Testis (tissue), 3 donors: Measurements from ENCODE around the gene MAPRE2. TPM values are rescaled to one million over a fixed set of nuclear protein-coding genes. Genes with fewer than 3 reads are reported as not detected.

ENCODE experiments used
- DNase-seq: peaks from one replicate; pipeline ENCODE4 v3.0.0-alpha.2; 2019
- H3K27ac ChIP-seq, 2 donors: fragments of 200-600 bp; sonication (generic); one replicate each; pipeline ENCODE4 v1.5.1; 2019
- H3K27me3 ChIP-seq: fragments of 200-600 bp; sonication (generic); one replicate; pipeline ENCODE4 v1.5.1; 2019
- H3K36me3 ChIP-seq: fragments of 200-600 bp; sonication (generic); one replicate; pipeline ENCODE4 v1.5.1; 2017; ENCODE audit warnings: low read depth; ENCODE audit errors: missing control alignments
- H3K4me1 ChIP-seq: fragments of 200-600 bp; sonication (generic); one replicate; pipeline ENCODE4 v1.5.1; 2019
- H3K4me3 ChIP-seq, 2 donors: fragments of 200-600 bp; sonication (generic); one replicate each; pipeline ENCODE4 v1.5.1; 2017 to 2019
- H3K9me3 ChIP-seq: fragments of 200-600 bp; sonication (generic); one replicate; pipeline ENCODE4 v1.5.1; 2017
- CTCF ChIP-seq, 3 experiments: fragments of 450-650 bp in 2 of 3; fragments of 200-600 bp in 1 of 3; sonication (generic) in 1 of 3; IDR thresholded peaks; one replicate each; pipeline ENCODE4 v1.5.1; 2016 to 2019; ENCODE audit warnings: antibody characterized with exemption in 3 of 3, mild to moderate bottlenecking in 2 of 3, moderate library complexity in 1 of 3
- POLR2A ChIP-seq: fragments of 450-650 bp; IDR thresholded peaks from one replicate; pipeline ENCODE4 v1.6.1; 2017; ENCODE audit warnings: antibody characterized with exemption, mild to moderate bottlenecking, moderate library complexity
- WGBS, 2 donors: methylation state at CpG; one replicate each; pipeline ENCODE4 v1.1.5; 2018; 5-methylcytosine and 5-hydroxymethylcytosine counted together
- intact Hi-C: fragments of 100-400 bp; cut with DNase I; formaldehyde crosslinking; loops from one replicate; pipeline ENCODE4 v1.15.1; 2023; ENCODE audit warnings: low total_unique reads
- polyA plus RNA-seq: library from polyadenylated mRNA; stranded (reverse); fragments of 350-450 nt; fragmentation: Illumina TruSeq; extraction: RNeasy Lipid Tissue Mini Kit (QIAGEN cat#74804); gene quantifications from one replicate; pipeline ENCODE4 v1.2.3, GENCODE V29; 2014; ENCODE audit warnings: low read depth, low replicate concordance; ENCODE audit not compliant: insufficient read depth
- total RNA-seq, 2 donors: library from RNA; depleted of rRNA; stranded (reverse); fragments of >200 nt; gene quantifications; one replicate each; pipeline ENCODE4 v1.2.3, GENCODE V29; 2016

Gene MAPRE2
- total and polyA plus RNA-seq, 3 donors from 2014 or later: 14.8 to 17.2 (median 15.2) TPM

- Histone ChIP-seq H3K27ac (no peak overlapping the region), H3K27me3 (no peaks in the 10 kb centered on the region), H3K4me3 (no peak overlapping the region), H3K4me1 (peaks cover 16% of the 10 kb centered on the region), H3K9me3 (no peaks in the 10 kb centered on the region), H3K36me3 (no peaks in the 10 kb centered on the region)
- DNase-seq: no peak
- no peak for TF ChIP-seq CTCF (IDR thresholded peaks at IDR 0.05)
- TF ChIP-seq POLR2A: no peak
- 89 to 95% methylated on average over 1 of the region's 1 CpG for WGBS, 2 donors
- intact Hi-C loops: no loop called here
These were observed 3.2 kb upstream of the MAPRE2 start for GRCh38 chr18:35038029-35038428.

GRCh38 chr18:35038881-35039491 is 2.2 kb upstream of the MAPRE2 start:
- H3K27ac ChIP-seq: no peak overlapping the region
- 85 to 96% methylated on average over 2 of the region's 2 CpGs for WGBS, 2 donors
- intact Hi-C loops: no loop called here

GRCh38 chr18:35040638-35040987 is 600 bp upstream of the MAPRE2 start:
- Histone ChIP-seq H3K36me3 (no peaks in the 10 kb centered on the region), H3K4me3 (peak overlapping the region; percentile 64 to 74), H3K4me1 (peaks cover 21% of the 10 kb centered on the region), H3K27ac (peak overlapping the region; percentile 42 to 70), H3K9me3 (no peaks in the 10 kb centered on the region), H3K27me3 (no peaks in the 10 kb centered on the region)
- no peak for DNase-seq
- TF ChIP-seq POLR2A: no peak
- TF ChIP-seq CTCF (IDR thresholded peaks at IDR 0.05): no peak
- intact Hi-C loops: no loop called here

More at GRCh38 chr18:35038881-35039491, 2.2 kb upstream of the MAPRE2 start:
- TF ChIP-seq CTCF (IDR thresholded peaks at IDR 0.05): no peak
- TF ChIP-seq POLR2A: no peak
- Histone ChIP-seq H3K4me1 (peaks cover 21% of the 10 kb centered on the region), H3K9me3 (no peaks in the 10 kb centered on the region), H3K4me3 (no peak overlapping the region), H3K27me3 (no peaks in the 10 kb centered on the region), H3K36me3 (no peaks in the 10 kb centered on the region)
- no peak for DNase-seq

GRCh38 chr18:35041815-35042387 is 688 bp downstream of the MAPRE2 start:
- DNase-seq: no peak
- Histone ChIP-seq H3K36me3 (no peaks in the 10 kb centered on the region), H3K4me3 (peak overlapping the region; percentile 64 to 74), H3K27ac (peak overlapping the region; percentile 42 to 70), H3K27me3 (no peaks in the 10 kb centered on the region), H3K9me3 (no peaks in the 10 kb centered on the region), H3K4me1 (peaks cover 21% of the 10 kb centered on the region)
- WGBS, 2 donors: 1 to 4% methylated on average over 11 of the region's 11 CpGs
- TF ChIP-seq POLR2A (no peak), CTCF (IDR thresholded peaks at IDR 0.05) (no peak)
- intact Hi-C loops: no loop called here
